K562 (cell line): ENCODE data around the gene NTRK1. TPM values are rescaled to one million over a fixed set of nuclear protein-coding genes. Genes with fewer than 3 reads are reported as not detected.

ENCODE experiments used
- BCL6 ChIP-seq: fragments of 250-450 bp; sonication (Bioruptor Pico); IDR thresholded peaks from 2 replicates; pipeline ENCODE4 v1.4.0; 2020
- BRD4 ChIP-seq: fragments of 200-600 bp; sonication (generic); IDR thresholded peaks from 2 replicates; pipeline ENCODE4 v1.6.1; 2017; ENCODE audit warnings: inconsistent platforms
- DACH1 ChIP-seq: fragments of 450-650 bp; IDR thresholded peaks from 2 replicates; pipeline ENCODE4 v1.6.1; 2018; ENCODE audit not compliant: partially characterized antibody
- DPF2 ChIP-seq: fragments of 450-650 bp; IDR thresholded peaks from 2 replicates; pipeline ENCODE4 v1.6.1; 2016
- FOSL1 ChIP-seq: fragments of 200-800 bp; sonication (Bioruptor generic); conservative IDR thresholded peaks from 2 replicates; pipeline ENCODE4 v1.6.1; 2016; ENCODE audit warnings: missing genetic modification characterization, missing compliant biosample characterization
- GATAD2B ChIP-seq: fragments of 450-650 bp; IDR thresholded peaks from 2 replicates; pipeline ENCODE4 v1.6.1; 2017; ENCODE audit warnings: mild to moderate bottlenecking, borderline replicate concordance
- HDAC3 ChIP-seq: fragments of 450-650 bp; IDR thresholded peaks from 2 replicates; pipeline ENCODE4 v1.6.1; 2018; ENCODE audit warnings: borderline replicate concordance, mild to moderate bottlenecking, moderate library complexity; ENCODE audit not compliant: partially characterized antibody
- PATZ1 ChIP-seq: fragments of 250-450 bp; sonication (Bioruptor Pico); IDR thresholded peaks from 2 replicates; pipeline ENCODE4 v1.5.0; 2020; ENCODE audit warnings: mild to moderate bottlenecking, borderline replicate concordance
- PHF20 ChIP-seq: fragments of 450-650 bp; IDR thresholded peaks from 2 replicates; pipeline ENCODE4 v1.6.1; 2018; ENCODE audit not compliant: partially characterized antibody
- POLR2AphosphoS5 ChIP-seq: IDR thresholded peaks from 2 replicates; pipeline ENCODE4 v1.6.1; 2011; ENCODE audit warnings: mild to moderate bottlenecking, low read depth, low read length, moderate library complexity; ENCODE audit not compliant: control insufficient read depth, insufficient read depth
- POLR2B ChIP-seq: fragments of 450-650 bp; IDR thresholded peaks from 2 replicates; pipeline ENCODE4 v1.6.1; 2018; ENCODE audit warnings: low read depth; ENCODE audit not compliant: partially characterized antibody
- POLR3A ChIP-seq: IDR thresholded peaks from 2 replicates; pipeline ENCODE4 v1.6.1; 2011; ENCODE audit warnings: borderline replicate concordance, mild to moderate bottlenecking, moderate library complexity; ENCODE audit not compliant: insufficient read length, insufficient read depth; ENCODE audit errors: extremely low read depth
- RNF219 ChIP-seq: fragments of 250-450 bp; sonication (Bioruptor Pico); IDR thresholded peaks from 2 replicates; pipeline ENCODE4 v1.5.0; 2022; ENCODE audit warnings: mild to moderate bottlenecking
- STAT5A ChIP-seq: IDR thresholded peaks from 2 replicates; pipeline ENCODE4 v1.6.1; 2012; ENCODE audit warnings: low read length, inconsistent platforms, borderline replicate concordance
- TEAD2 ChIP-seq: fragments of 450-650 bp; IDR thresholded peaks from 2 replicates; pipeline ENCODE4 v1.6.1; 2016; ENCODE audit warnings: missing genetic modification characterization, control low read depth, missing compliant biosample characterization
- TFAM ChIP-seq: fragments of 250-450 bp; sonication (Bioruptor Pico); conservative IDR thresholded peaks from 2 replicates; pipeline ENCODE4 v1.5.0; 2021; ENCODE audit warnings: mild to moderate bottlenecking, moderate library complexity
- TOE1 ChIP-seq, 2 experiments: fragments of 450-650 bp in 1 of 2; sonication (generic) in 1 of 2; formaldehyde crosslinking in 1 of 2; IDR thresholded peaks; 2 replicates each; pipeline versions ENCODE4 v1.7.1 to v1.8.0; 2016 to 2022; ENCODE audit warnings: borderline replicate concordance in 2 of 2, mild to moderate bottlenecking in 2 of 2, antibody characterized with exemption in 1 of 2, inconsistent platforms in 1 of 2, low read depth in 1 of 2, missing genetic modification reagents in 1 of 2, moderate library complexity in 1 of 2
- U2AF1 ChIP-seq: fragments of 200-400 bp; formaldehyde crosslinking; optimal IDR thresholded peaks from 2 replicates; pipeline ENCODE3; 2017; ENCODE audit warnings: mild to moderate bottlenecking, low read depth, low read length, moderate library complexity
- ZFX ChIP-seq: sonication (generic); formaldehyde crosslinking; IDR thresholded peaks from 2 replicates; pipeline ENCODE4 v1.8.0; 2022; ENCODE audit warnings: mild to moderate bottlenecking, missing genetic modification reagents, moderate library complexity
- ZNF124 ChIP-seq: sonication (generic); formaldehyde crosslinking; IDR thresholded peaks from 2 replicates; pipeline ENCODE4 v1.8.1; 2022; ENCODE audit warnings: missing genetic modification reagents
- ZNF174 ChIP-seq: fragments of 250-450 bp; sonication (Bioruptor Pico); IDR thresholded peaks from 2 replicates; pipeline ENCODE4 v1.4.0; 2020; ENCODE audit warnings: mild to moderate bottlenecking
- ZNF280B ChIP-seq: fragments of 250-450 bp; sonication (Bioruptor Pico); IDR thresholded peaks from 2 replicates; pipeline ENCODE4 v1.5.1; 2021; ENCODE audit warnings: mild to moderate bottlenecking
- ZNF354B ChIP-seq: fragments of 250-450 bp; sonication (Bioruptor Pico); IDR thresholded peaks from 2 replicates; pipeline ENCODE4 v1.4.0; 2020
- ZNF551 ChIP-seq: fragments of 250-450 bp; sonication (Bioruptor Pico); IDR thresholded peaks from 2 replicates; pipeline ENCODE4 v1.5.0; 2021; ENCODE audit warnings: mild to moderate bottlenecking, moderate library complexity
- polyA plus RNA-seq, 8 experiments: library from polyadenylated mRNA; depleted of rRNA in 4 of 8; stranded (reverse) in 5 of 8; unstranded in 3 of 8; fragments of >200 nt; fragmentation: Nextera tagmentation in 2 of 8; fragmentation: Illumina TruSeq in 1 of 8; extraction: Ambion mirVana in 2 of 8; extraction: Trizol in 1 of 8; gene quantifications; 2 replicates each; pipeline versions ENCODE4 v1.2.1 to v1.2.3, GENCODE V29; 2011 to 2014; ENCODE audit warnings: inconsistent platforms in 1 of 8, missing spikeins in 1 of 8
- total RNA-seq, 7 experiments: library from RNA; depleted of rRNA in 6 of 7; stranded (reverse); fragments of >200 nt in 6 of 7; fragmentation: Illumina TruSeq in 2 of 7; extraction: Trizol in 2 of 7; gene quantifications; 2 replicates each; pipeline versions ENCODE4 v1.2.1 to v1.2.3, GENCODE V29; 2011 to 2021; ENCODE audit warnings: low replicate concordance in 1 of 7

NTRK1 gene
- total and polyA plus RNA-seq, 9 of the 15 experiments (the other 6 are each of a cell fraction or from before 2014, with no cell fraction given) = 0.46 to 30.0 (median 7.9) TPM

- TF ChIP-seq RNF219 (no peak), ZNF354B (CRISPR knock-in tag) (no peak), ZNF174 (CRISPR knock-in tag) (no peak), TOE1 (IDR thresholded peaks at IDR 0.05; ENCODE audit: borderline replicate concordance) (no peak), TOE1 (CRISPR knock-in tag; IDR thresholded peaks at IDR 0.05; ENCODE audit: borderline replicate concordance, low read depth) (no peak), FOSL1 (tag) (no peak; the same call in 1 of the 2 replicates), ZNF124 (no peak), BRD4 (peak; percentile 65; the same call in 1 of the 2 replicates), POLR2B (peak; percentile 35), BCL6 (no peak), TEAD2 (no peak), DACH1 (no peak), POLR2AphosphoS5 (peak; percentile 34; the same call in 1 of the 2 replicates), TFAM (CRISPR knock-in tag) (no peak), U2AF1 (no peak), ZNF551 (CRISPR knock-in tag) (no peak), HDAC3 (no peak), PHF20 (no peak), STAT5A (no peak), ZFX (CRISPR knock-in tag) (no peak), ZNF280B (CRISPR knock-in tag) (no peak), POLR3A (no peak), DPF2 (peak; percentile 71), GATAD2B (peak; percentile 48; the same call in 1 of the 2 replicates), PATZ1 (CRISPR knock-in tag) (0 out of 2 replicates have a peak, but pooled peaks have one; percentile 9)
Observed at GRCh38 chr1:156816561-156817328, 43.9 kb upstream of the NTRK1 start, which contains the start of gene SH2D2A (continued).
